HG02870 (cell line): ENCODE measurements around the gene RHBDD3.
A peak's percentile ranks its signal among the peaks of the same experiment; 100 is the strongest.

ENCODE experiments used
- ATAC-seq: cut with Tn5 transposase; IDR thresholded peaks from one replicate; pipeline ENCODE4 v1.9.1; 2021; ENCODE audit warnings: mild to moderate bottlenecking, moderate library complexity; ENCODE audit not compliant: unreplicated experiment

RHBDD3 gene

DNA sequence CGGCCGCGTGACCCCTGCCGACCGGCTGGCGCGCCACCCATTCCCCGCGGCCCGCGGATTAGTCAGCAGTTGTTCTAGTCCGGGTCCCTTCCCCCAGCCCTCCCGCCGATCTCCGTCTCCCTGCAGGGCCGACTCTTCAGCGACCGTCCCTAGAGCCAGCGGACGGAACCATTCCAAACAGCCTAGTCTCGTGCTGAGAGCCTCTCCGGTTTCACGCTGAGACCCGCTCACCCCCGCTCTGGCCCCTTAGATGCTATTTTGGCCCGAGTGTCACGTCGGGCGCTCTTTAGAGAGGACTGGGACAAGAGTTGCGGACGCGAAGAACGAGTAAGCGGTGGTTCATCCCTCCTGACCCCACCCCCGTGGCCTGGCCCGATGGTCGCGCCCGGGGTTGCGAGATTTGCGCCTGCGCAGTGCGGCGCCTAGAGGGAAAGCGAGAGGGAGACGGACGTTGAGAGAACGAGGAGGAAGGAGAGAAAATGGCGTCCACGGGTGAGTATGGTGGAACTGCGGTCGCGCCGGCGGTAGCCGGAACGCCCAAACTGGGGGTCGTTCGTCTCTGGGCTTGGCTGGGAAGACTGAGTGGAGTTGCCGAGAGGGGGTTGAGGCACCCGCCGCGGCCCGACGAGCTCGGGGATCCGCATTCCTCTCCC lies at the start of gene RHBDD3, which contains the start of gene EWSR1:
TSS of gene RHBDD3 (minus strand) at position 124 of the 653 bp plus-strand sequence. CDS start 2,355 bp downstream, outside the sequence.
TSS of gene EWSR1 (plus strand) at position 411 of the 653 bp plus-strand sequence. CDS start at position 480, 69 bp downstream.
- ATAC-seq: peak; percentile 76

DNA sequence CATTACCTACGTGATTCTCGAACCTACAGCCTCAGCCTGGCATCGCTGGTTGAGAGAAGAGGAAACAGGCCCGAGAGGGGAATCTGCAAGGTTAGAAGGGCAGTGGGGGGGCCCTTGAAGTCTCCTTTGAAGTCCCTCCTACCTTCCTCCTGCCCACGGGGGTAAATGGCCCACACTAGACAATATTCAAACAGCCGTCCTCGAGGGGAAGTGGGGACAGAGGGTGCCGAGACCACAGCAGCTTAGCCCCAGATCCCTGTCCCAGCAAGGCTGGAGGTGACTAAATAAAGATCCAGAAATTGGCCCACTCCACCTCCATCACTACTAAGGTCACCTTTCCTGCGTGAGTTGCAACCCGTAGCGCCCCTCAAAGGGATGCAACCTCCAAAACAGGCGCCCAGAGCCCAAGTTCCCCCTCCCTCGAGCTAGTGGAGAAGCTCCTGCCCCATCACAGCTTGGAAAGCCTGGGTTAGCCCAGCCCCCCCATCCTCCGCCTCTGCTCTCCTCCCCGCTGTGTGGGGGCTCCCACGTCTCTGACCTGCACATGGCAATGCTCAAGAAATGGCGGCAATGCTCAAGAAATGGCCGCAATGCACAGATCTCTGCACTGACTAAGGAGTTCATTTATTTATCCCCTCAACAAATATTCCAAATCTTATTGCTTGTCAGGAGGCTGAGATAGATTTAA lies 48.5 kb upstream of the RHBDD3 start:
- ATAC-seq: no peak

DNA sequence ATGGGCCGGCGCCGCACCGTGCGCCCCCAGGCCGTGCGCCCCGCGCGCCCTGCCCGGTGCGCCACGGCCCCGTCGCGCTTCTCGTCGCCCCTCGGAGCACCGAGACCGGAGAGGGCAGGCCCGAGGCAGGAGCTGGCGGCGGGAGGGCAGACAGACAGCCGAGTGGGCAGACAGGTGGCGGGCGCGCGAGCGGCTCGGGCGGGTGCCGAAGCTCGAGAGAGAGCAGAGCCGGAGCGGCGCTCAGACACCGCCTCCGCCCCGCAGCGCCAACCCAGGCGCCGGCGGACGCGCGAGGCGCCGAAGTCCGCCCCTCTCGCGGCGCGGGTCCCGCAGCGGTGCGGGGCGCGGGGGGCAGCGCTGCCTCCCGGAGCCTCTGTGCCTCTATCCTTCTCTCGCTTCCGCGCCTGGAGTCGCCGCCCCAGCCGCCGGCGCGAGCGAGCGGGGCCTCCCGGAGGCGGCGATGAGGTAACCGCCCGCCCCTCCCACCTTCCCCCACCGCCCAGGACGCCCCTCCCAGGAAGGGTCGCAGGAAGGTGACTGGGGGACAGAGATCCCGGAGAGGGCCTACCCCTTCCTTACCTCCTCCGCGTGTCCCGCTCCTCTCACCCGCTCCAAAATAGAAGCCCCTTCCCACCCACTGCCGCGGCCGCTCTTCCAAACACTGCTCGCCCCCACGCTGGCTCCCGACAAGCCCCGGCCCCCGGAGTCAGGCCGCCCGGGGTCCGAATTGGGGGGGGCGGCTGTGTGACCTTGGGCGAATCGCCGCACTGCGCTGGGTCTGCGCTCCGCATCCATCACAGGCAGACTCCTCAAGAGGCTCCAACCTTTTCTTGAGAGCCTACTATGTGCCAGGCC lies 47.7 kb upstream of the RHBDD3 start, which contains the start of gene RASL10A:
TSS of gene RASL10A (minus strand) at position 412 of the 855 bp plus-strand sequence. CDS start 451 bp downstream, outside the sequence.
- no peak for ATAC-seq

DNA sequence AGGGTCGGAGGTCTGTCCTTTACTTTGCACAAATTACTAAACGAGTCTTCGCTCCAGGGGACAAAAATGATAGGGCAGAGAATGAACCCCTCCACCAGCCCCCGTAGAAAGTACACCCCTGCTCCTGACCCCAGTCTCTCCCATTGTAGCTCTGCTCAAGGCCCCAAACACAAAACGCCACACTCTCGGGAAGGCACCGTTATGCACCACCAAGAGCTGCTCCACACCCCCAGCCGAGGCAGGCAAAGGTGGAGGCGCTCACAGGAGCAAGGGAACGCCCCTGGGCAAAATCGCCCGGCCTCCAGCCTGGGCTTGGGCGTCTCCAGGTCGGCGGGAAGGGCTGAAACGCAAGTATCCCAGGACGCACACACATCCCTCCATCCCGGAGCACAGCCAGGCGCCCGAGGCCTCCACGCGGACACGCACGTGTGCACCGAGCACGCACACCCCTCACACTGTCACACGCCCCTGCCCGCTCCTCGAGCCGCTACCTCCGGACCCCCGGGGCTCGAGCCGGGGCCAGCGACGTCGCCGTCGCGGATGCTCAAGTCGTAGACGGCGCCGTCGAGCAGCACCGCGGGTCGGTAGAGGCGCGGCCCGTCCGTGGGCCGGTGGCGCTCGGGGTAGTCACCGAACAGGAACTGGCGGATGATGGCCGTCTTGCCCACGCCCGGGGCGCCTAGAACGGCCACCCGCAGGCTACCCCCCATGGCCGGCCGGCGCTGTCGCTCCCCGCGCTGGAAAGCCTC lies 46.9 kb upstream of the RHBDD3 start:
- no peak for ATAC-seq

DNA sequence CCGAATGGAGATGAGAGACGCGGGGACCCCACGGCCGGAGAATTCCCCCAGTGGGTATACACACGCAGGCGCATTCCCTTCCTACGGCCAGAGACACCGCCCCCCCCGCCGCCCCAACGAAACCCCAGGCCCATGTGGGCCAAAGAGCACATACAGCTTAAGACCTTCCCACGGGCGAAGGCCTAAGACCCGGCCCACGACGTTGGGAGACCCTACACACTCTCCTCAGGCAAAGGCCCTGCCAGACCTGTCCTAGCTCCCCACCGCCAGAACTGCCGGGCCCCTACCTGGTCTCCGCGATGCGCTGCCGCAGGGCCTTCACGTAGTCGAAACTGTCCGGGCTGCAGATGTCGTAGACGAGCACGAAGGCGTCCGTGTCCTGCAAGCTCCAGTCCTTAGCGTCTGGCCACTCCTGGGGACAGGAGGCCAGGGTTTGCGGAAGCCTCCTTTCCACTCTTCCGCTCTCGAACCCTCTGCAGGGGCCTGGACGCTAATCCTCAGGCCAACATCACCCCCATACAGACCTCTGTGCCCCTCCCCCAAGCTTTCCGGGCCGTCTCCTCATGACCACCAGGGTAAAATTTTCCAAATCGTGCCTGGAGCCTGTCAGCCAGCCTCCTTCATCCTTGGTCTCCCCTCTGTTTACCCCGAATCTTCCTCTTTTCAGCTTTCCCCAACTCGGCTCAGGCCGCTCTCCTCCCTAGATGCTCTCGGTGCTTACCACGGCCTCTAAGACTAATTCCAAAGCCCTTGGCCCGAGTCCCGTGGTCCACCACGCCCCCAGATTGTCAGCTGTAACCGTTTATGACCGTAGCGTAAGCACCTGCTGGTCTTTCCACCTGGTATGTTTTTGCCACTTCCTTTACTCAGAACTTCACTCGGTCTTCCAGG lies 46.0 kb upstream of the RHBDD3 start:
- no peak for ATAC-seq

DNA sequence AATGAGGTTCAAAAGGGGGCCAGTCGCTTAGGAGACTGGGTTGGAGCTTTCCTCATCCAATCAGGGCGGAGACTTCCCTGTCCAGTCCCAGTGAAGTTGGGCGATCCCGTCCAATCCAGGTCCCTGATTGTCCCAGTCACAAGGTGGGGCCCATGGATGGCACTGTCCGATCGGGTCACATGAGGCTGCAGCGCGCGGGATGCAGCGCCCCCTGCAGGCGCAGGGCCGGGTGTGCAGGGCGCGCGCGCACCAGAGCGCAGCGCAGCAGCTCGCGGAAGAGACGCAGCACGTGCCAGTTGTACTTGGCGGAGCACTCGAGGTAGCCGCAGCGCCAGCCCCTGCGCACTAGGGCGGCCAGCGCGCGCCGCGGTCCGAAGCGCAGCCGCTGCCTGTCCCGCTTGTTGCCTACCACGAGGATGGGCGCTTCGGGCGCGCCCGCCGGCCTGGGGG lies 45.4 kb upstream of the RHBDD3 start:
- no peak for ATAC-seq

DNA sequence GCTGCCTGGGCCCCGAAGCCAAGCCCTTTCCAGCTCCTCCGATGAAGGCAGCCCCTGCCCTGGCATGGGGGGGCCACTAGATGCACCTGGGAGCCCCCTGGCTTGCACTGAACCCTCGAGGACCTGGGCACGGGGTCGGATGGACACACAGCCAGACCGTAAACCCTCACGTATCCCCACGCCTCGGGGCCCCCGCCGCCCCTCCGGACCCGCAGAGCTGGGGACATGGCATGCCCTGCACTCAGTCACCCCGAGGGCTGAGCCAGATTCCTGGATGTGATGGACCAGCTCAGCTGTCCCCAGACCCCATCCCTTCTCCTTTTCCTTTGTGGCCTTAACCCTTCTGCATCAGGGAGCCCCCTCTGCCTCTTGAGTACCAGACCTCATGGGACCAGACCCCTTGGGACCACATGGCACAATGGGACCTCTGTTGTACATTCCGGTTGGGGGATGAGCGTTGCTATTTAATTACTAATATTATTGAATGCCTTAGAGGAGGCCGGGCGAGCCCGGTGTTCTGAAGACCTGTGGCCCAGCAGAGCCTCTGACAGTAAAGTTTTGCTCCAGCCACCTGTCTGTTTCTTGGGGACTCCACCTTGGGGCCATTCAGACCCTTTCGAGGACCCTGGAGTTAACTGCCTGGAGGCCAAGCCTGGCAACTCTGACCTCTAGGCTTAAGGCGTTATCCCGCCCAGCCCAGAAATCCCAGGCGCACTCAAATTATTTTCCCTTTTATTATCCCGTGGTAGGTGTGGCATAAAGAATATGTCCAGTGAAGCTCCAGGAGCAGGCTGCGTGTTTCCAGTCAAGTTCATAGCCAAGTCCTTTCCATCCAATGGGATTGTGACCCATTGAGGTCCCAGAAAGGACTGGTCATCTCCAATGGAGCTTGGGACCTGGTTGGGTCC lies 44.7 kb upstream of the RHBDD3 start:
- ATAC-seq: no peak

DNA sequence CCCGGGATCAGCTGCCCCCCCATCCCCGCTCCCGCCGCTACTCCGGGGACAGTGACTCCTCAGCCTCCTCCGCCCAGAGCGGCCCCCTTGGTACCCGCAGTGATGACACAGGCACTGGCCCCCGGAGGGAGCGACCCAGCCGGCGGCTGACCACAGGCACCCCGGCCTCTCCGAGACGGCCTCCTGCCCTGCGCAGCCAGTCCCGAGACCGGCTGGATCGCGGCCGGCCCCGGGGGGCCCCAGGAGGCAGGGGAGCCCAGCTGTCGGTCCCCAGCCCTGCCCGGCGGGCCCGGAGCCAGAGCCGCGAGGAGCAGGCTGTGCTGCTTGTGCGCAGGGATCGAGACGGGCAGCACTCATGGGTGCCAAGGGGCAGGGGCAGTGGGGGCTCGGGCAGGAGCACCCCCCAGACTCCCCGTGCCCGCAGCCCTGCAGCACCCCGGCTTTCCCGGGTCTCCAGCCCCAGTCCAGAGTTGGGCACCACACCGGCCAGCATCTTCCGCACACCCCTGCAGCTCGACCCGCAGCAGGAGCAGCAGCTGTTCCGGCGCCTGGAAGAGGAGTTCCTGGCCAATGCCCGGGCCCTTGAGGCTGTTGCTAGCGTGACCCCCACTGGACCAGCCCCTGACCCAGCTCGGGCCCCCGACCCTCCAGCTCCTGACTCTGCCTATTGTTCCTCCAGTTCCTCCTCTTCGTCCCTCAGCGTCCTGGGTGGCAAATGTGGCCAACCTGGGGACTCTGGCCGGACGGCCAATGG lies 43.9 kb upstream of the RHBDD3 start:
- ATAC-seq: no peak

DNA sequence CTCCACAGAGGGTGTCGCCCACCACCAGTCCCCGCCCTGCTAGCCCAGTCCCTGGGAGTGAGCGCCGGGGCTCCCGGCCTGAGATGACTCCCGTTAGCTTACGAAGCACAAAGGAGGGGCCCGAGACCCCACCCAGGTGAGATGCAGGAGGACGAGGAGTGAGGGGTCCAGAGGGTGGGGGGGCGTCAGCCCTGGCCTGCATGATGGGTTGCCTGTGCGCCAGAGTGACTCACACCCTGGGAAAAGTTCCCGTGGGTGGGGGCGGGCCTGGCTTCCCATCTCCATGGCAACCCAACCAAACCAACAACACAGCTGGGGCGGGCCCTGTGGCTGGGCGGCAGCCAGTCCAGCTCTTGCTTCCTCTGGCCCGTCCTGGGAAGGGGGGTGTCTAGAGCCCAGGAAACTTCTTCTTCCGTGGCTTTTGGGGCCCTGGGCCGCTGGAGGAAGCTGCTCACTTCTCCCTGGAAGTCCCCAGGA lies 43.1 kb upstream of the RHBDD3 start:
- ATAC-seq: no peak

DNA sequence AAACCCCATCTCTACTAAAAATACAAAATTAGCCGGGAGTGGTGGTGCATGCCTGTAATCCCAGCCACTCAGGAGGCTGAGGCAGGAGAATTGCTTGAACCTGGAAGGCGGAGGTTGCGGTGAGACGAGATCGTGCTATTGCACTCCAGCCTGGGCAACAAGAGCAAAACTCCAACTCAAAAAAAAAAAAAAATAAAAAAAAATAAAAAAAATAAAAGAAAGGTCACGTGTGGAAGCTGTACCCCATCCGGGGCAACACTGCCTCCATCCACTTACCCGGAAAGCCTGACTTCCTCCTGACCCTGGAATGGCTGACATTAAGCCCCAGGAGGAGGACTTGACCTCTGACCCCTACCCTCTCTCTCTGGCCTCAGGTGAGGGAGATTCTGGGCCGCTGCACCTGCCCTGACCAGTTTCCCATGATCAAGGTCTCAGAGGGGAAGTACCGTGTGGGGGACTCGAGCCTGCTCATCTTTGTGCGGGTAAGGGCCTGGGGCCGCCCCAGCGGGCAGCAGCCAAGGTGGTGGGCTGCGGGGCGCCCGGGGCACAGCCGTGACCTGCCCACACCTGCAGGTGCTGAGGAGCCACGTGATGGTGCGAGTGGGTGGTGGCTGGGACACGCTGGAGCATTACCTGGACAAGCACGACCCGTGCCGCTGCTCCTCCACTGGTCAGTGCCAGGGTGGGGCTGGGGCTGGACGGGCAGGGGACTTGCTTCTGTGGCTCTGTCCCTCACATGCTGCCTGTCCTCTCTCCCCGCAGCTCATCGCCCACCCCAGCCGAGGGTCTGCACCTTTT lies 42.5 kb upstream of the RHBDD3 start:
- ATAC-seq: no peak

DNA sequence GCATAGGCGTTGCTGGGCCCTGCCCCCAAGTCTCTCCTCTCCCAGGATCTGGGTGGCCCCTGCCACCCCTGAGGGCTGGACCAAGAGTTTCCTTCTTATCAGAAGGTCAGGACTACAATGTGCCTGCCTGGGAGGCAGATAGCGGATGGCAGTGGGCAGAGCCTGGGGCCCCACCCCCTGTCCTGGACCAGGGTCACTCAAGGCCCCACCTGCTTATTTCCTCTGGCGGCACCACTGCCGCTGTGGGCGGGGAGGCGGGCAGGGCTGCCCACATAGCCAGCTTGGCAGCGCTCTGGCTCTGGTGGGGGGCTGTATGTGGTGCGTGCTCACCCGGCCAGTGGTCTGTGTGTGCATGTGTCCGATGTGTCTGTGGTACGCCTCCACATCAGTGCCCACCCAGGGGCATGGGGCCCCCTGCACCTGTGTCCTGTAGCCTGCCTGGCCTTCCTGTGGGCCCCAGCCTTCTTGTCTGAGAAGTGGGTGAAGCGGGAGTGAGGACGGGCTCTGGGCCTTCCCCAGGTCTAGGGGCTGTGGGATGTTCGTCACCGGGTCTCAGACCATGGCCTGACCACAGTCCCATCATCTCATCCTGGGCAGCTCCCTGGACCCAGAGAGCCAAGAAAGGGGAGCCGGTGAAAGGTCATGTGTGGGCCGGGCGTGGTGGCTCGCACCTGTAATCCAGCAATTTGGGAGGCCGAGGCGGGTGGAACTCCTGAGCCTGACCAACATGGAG lies 41.7 kb upstream of the RHBDD3 start:
- no peak for ATAC-seq

DNA sequence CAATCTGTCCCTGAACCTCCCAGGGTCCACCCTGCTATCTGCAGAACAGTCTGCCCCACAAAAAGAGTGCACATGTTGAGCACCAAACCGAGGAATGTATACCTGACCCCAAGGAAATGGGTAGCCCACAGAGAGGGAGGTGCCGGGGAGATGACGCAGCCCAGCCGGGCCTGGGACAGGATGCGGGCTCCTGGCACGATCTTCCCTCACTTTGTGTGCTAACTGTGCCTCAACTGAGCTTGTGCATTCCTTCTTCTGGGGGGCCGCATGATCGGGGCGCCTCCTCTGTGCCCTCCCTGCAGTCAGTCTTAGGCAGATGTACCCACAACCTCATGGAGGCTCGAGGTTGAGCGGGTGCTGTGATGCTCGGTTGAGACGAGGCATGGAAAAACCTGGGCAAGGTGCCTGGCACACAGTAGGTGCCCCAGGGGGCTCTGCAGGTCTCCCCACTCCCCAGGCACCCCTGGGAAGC lies 41.0 kb upstream of the RHBDD3 start:
- no peak for ATAC-seq

DNA sequence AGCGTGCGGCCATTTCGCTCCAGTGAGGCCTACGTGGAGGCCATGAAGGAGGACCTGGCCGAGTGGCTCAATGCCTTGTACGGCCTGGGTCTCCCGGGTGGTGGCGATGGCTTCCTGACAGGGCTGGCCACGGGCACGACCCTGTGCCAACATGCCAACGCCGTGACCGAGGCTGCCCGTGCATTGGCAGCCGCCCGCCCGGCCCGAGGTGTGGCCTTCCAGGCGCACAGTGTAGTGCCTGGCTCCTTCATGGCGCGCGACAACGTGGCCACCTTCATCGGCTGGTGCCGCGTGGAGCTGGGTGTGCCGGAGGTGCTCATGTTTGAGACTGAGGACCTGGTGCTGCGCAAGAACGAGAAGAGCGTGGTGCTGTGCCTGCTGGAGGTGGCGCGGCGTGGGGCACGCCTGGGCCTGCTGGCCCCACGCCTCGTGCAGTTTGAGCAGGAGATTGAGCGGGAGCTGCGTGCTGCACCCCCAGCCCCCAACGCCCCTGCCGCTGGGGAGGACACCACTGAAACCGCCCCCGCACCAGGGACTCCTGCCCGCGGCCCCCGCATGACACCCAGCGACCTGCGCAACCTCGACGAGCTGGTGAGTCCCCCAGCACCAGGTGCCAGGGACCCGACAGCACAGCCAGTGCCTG lies 40.5 kb upstream of the RHBDD3 start:
- ATAC-seq: no peak

DNA sequence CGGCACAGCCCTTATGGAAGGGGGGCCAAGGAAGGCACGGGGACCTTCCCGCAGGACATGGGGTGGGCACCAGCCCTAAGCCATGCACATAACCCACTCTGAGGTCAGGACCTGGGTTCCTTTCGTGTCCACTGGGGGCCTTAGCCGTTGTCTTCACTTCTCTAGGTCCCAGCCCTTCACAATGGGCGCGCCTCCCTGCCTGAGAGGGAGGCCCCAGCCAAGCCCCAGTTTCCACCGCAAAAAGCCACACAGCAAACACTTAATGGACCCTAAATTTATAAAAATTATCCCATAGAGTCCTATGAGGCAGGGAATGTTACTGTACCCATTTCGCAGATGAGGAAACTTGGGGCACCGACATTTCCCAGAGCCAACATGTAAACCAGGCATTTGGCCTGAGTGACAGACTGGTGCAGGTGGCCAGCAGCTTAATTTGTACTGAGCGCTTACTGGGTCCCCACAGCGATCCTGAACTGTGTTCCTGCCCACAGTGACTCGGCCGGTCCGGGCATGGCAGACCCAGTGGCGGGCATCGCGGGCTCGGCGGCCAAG lies 39.9 kb upstream of the RHBDD3 start:
- no peak for ATAC-seq

DNA sequence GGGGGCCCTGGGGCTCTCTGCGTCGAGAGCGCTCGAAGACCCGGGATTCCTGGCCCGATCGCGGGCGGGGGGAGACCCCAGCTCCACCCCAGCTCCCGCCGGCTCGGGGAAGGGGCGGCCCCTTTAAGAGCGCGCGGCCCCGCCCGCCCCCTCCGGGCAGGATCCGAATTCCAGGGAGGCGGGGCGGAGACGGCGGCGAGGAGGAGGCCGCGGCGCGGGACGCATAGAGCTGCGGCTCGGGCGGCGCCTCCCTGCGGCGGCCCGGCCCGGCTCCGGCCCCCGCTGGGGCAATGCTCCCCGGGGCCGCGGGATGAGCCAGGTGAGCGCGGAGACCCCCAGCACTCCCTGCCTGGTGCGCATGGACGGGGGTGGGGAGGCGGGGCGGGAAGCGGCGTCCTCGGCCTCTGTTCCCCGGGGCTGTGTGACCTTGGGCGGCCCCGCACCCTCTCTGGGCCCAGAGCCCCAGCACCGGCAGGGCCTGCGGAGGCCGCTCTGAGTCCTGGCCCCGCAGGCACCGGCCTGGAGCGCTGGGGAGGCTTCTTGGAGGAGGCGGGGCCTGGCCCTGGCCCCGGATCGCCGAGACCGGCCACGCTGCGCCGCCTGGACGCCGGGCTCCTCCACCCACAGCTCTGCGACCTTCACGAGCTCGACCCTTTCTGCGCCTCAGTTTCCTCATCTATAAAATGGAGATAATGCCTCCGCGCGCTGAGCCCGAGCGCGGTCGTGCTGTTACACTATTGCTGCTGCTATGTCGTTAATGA lies 39.2 kb upstream of the RHBDD3 start:
- no peak for ATAC-seq
